ENCODE measurements around the gene PSPC1.
"Not testable (repeated sequence)": the region's sequence is repeated elsewhere in the genome, so short reads cannot be mapped to it uniquely, and the experiment has no call there.

Gene PSPC1

DNA sequence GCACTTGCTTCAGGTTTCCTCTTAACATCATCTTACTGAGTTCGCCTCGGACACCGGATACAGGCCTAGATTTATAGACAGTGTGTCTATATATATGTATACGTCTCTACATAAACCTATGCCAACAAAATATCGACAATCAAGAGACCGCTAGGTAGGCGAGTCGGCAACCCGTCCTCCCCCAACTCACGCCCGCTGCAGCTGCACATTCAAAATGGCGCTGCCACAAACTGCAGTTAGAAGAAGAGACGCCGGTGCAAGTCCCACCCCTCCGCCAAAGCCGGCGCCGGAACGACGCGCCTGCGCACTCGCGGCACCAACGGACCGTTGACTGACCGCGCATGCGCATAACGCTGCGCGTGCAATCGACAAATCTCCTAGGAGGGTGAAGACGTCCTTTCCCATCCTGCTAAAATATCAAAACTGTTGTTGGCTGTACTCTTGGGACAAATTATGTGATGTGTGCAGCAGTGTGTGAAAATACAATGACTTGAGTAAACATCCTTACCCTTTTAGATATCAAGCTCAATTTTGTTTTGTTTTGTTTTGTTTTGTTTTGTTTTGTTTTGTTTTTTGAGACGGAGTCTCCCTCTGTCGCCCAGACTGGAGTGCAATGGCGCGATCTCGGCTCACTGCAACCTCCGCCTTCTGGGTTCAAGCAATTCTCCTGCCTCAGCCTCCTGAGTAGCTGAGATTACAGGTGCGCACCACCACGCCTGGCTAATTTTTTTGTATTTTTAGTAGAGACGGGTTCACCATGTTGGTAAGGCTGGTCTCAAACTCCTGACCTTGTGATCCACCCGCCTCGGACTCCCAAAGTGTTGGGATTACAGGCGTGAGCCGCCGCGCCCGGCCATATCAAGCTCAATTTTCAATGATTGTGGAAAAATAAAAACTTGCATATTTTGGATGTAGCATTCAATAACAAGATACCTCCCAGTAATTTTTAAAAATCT, at the start of gene PSPC1:
Gene PSPC1 (minus strand): TSS at position 219 of the 956 bp plus-strand sequence. CDS start 188 bp downstream, at position 31.
- peak; percentile 92 for DNase-seq

- no peak for DNase-seq
Measured at GRCh38 chr13:19822673-19823072, 39.9 kb upstream of the PSPC1 start.

DNA sequence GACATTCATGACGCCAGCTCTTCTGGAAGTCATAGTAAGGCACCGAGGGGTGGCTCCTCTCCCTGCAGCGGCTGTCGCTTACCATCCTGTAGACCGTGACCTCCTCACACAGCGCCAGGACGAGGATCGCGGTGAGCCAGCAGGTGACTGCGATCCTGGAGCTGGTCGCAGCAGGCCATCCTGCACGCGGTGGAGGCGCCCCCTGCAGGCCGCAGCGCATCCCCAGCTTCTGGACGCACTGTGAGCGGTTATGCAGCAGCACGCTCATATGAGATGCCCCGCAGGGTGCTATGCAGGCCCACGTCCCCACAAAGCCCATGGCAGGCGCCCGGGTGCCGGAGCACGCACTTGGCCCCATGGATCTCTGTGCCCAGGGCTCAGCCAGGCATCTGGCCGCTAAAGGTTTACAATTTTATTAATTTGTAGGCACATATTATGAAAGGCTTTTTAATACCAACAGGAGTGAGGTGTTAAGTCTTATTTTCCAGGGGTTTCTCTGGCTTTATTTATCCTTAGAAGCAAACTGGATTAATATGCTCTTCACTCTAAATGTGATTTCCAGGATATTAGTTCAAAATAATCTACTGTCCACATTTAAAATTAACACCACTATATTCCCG, 35.6 kb upstream of the PSPC1 start:
- no peak for DNase-seq

DNA sequence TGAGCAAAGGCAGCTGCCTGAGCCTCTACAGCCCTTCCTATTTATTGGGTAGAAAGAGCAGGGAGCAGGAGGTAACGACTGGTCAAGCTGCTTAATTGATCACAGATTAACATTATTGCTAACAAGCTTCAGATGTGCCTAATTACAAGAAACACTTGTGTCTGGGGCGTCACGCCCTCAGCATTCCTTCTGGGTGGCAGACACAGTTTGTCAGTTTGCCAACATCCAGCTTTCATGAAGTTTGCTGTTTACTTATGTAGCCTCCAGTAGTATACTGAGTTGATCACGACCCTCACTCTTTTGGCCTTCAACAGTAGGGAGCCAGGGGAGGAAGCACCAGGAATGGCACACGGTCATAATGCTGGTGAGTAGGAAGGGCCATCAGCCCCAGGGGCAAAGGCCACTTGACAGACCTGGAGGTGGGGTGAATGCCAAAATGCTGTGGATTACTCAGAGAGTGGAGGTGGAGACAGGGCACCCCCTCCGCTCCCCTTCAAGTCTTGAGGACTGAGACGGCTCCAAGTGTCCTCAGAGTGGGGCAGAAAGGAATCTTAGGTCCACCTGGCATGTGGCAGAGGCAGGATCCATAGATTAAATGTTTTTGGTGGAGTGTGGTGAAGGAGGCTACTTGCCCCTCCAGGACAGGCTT, 34.9 kb upstream of the PSPC1 start:
- no peak for DNase-seq

DNA sequence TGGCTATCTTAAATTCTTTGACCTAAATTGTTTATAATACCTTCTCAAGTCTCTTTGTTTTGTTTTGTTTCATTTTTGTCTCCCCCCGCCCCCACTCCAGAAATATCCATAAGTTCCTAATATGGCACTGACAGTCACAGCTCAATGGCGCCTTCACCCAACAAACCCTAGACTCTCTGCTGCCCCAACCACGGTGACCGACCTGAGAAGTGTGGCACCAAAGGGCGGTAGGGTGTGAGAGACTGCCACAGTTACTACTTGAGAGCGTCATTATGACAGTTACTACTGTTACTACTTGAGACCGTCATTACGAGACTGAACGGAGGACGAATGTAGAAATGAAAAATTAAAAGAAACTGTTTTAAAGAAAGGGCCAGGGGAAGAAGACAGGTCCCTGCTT, 34.4 kb upstream of the PSPC1 start:
- DNase-seq: no peak

- DNase-seq: not testable (repeated sequence)
Measured at GRCh38 chr13:19815842-19816241, 33.1 kb upstream of the PSPC1 start.

GRCh38 chr13:19810996-19811881, 28.5 kb upstream of the PSPC1 start:
- no peak for DNase-seq

DNA sequence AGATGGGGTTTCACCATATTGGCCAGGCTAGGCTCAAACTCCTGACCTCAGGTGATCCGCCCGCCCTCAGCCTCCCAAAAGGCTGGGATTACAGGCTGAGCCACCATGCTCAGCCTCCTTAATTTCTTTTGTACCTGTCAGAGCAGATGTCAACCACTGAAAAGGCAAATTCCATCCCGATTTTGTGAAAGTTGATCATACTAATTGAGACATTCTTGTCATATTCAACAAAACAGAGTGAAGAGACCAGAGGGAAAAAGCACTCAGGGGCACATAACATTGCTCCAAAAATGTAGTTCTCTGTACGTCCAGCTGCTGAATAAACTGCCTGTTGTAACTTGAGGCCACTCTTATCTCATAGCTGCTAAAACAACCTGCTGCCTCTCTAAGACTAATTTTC, 27.4 kb upstream of the PSPC1 start:
- DNase-seq: no peak

DNA sequence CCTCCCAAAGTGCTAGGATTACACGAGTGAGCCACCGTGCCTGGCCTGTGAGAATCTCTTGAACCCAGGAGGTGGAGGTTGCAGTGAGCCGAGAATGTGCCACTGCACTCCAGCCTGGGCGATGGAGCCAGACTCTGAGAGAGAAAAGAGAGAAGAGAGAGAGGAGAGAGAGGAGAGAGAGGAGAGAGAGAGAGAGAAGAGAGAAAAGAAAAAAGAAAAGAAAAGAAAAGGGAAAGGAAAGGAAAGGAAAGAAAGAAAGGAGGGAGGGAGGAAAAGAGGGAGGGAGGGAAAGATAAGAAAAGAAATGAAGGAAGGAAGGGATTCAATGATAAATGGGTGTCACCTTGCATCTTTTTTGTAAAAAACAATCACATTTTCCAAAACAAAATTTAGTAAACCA, 23.0 kb upstream of the PSPC1 start:
- no peak for DNase-seq

DNA sequence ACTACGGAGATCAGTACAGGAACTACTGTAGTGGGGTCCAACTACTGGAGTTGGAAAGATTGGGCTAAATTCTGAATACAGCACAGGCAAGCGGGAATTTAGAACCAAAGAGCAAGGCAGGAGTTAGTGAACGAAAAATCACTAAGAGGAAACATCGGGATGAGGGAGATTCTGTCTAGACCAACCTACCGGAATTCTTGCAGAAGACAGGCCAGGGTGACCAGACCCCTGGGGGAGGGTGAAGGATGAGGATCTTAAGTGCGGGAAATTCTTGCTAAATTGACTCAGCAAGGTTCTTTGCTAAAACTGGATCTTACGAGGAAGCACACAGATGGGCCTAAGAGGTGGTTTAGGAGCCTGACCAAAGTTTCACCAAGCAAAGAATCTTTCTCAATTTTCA, 13.2 kb upstream of the PSPC1 start:
- DNase-seq: no peak

- no peak for DNase-seq
Measured at GRCh38 chr13:19794631-19795030, 11.9 kb upstream of the PSPC1 start.

DNA sequence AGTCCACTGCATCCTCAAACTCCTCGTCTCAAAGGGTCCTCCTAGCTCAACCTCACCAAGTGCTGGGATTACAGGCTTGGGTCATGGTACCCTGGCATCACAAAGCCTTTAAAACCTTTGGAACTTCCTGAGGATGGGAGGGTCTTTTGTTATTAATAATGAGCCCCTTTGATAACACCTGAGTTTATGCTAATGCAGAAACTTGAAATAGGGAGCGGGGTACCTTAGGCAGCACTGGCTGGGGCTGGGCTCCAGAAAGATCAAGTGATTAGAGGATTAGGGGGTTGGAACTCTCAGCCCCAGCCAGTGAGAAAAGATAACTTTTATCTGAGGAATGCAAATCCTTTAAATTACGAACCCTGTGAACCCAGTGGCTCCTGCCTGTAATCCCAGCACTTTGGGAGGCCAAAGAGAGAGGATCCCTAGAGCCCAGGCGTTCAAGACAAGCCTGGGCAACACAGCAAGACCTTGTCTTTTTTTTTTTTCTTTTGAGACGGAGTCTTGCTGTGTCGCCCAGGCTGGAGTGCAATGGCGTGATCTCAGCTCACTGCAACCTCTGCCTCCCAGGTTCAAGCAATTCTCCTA, 9.3 kb upstream of the PSPC1 start:
- DNase-seq: no peak

DNA sequence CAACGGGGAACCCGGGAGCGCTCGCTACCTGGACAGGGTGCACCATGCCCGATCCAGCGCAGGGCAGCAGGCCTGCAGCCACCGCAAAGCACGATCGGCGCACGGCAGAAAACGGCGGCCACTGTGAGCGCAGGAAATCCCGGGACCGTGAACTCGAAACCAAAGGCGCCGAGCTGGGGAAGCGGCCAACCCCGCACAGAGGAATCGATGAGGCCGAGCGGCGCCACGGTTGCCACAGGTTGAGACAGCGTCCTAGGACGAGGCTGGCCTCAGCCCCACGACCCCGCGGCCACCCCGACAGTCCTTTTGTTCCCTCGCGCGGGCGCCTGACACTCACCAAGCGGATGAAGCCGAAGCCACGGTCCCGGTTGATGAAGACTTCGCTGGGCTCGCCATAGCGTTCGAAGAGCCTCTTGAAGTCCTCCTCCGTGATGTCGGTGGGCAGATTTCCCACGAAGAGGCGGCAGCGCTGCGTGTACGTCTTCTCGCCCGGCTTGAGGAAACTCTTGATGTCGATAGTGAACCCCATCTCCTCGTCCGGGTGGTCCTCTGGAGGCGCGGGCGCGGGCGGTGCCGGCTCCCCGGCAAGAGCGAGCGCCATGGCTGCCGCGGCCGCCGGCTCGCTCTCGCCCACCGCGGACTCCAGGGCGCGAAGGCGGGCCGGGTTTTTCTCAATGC, 557 bp downstream of the PSPC1 start:
- no peak for DNase-seq

GRCh38 chr13:19781526-19781925, 1.2 kb downstream of the PSPC1 start:
- no peak for DNase-seq

- not testable (repeated sequence) for DNase-seq
Measured at GRCh38 chr13:19780753-19781418, 1.9 kb downstream of the PSPC1 start.

DNA sequence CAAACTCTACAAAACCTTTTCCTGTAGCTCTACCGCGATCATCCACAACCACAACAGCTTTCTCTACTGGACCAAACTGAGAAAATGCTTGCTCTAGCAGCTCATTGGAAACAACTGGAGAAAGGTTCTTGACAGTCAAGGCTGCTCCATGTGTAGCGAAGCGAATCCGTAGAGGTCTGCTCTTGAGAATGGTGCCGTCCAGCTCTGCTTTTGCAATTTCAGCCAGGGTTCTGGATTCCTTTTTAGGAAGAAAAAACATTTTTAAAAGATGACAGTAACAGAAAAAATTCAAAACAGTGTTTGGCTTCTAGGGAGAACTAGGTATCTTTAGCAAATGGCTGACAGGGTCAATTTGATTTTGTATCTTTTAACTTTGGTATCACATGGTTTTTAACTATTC, 10.4 kb downstream of the PSPC1 start:
- no peak for DNase-seq

GRCh38 chr13:19769854-19770253, 12.9 kb downstream of the PSPC1 start:
- no peak for DNase-seq

DNA sequence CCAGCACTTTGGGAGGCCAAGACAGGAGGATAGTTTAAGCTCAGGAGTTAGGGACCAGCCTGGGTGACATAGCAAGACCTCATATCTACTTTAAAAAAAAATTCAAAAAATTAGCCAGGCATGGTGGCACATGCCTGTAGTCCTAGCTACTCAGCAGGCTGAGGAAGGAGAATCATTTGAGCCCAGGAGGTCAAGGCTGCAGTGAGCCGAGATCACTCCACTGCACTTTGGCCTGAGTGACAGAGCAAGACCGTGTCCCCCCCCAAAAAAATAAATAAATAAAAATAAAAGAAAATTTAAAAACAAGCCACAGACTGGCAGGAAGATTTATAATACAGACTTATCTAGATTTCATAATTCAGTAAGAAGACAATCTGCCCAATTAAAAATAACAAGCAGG, 14.8 kb downstream of the PSPC1 start:
- DNase-seq: no peak

GRCh38 chr13:19766591-19766990, 16.2 kb downstream of the PSPC1 start:
- no peak for DNase-seq

- no peak for DNase-seq
Measured at GRCh38 chr13:19764237-19764636, 18.5 kb downstream of the PSPC1 start.

GRCh38 chr13:19763618-19764017, 19.1 kb downstream of the PSPC1 start:
- DNase-seq: no peak

Data from NCI-H446 treated with DMSO at 0.1 percent for 48 hours (cell line).